Ishikawa (cell line): Measurements from ENCODE around the gene C10orf53.

Experiments
- CEBPB ChIP-seq: IDR thresholded peaks from 2 replicates; pipeline ENCODE4 v1.6.1; 2012
- CREB1 ChIP-seq: IDR thresholded peaks from 2 replicates; pipeline ENCODE4 v1.6.1; 2012; ENCODE audit warnings: low read depth
- EGR1 ChIP-seq: IDR thresholded peaks from 2 replicates; pipeline ENCODE4 v1.6.1; 2012
- EP300 ChIP-seq: IDR thresholded peaks from 2 replicates; pipeline ENCODE4 v1.6.1; 2012; ENCODE audit warnings: borderline replicate concordance
- FOXM1 ChIP-seq: IDR thresholded peaks from 2 replicates; pipeline ENCODE4 v1.6.1; 2012; ENCODE audit warnings: low read depth, borderline replicate concordance
- NFIC ChIP-seq: IDR thresholded peaks from 2 replicates; pipeline ENCODE4 v1.6.1; 2012
- RAD21 ChIP-seq: IDR thresholded peaks from 2 replicates; pipeline ENCODE4 v1.6.1; 2012; ENCODE audit warnings: low read depth
- TAF1 ChIP-seq: IDR thresholded peaks from 2 replicates; pipeline ENCODE4 v1.6.1; 2012; ENCODE audit warnings: low read depth, mild to moderate bottlenecking
- TCF12 ChIP-seq: IDR thresholded peaks from 2 replicates; pipeline ENCODE4 v1.6.1; 2012; ENCODE audit warnings: low read depth
- TEAD4 ChIP-seq: IDR thresholded peaks from 2 replicates; pipeline ENCODE4 v1.6.1; 2012
- YY1 ChIP-seq: IDR thresholded peaks from 2 replicates; pipeline ENCODE4 v1.6.1; 2012; ENCODE audit warnings: low read depth
- ZBTB7A ChIP-seq: IDR thresholded peaks from 2 replicates; pipeline ENCODE4 v1.6.1; 2012; ENCODE audit warnings: low read depth
- TF ChIP-seq, protein P1 (sequence below): IDR thresholded peaks from 2 replicates; pipeline ENCODE4 v1.6.1; 2012
- TF ChIP-seq, protein P2 (sequence below): IDR thresholded peaks from 2 replicates; pipeline ENCODE4 v1.6.1; 2012
- TF ChIP-seq, protein P3 (sequence below): IDR thresholded peaks from 2 replicates; pipeline ENCODE4 v1.6.1; 2012; ENCODE audit warnings: low read depth, mild to moderate bottlenecking

C10orf53 gene

DNA sequence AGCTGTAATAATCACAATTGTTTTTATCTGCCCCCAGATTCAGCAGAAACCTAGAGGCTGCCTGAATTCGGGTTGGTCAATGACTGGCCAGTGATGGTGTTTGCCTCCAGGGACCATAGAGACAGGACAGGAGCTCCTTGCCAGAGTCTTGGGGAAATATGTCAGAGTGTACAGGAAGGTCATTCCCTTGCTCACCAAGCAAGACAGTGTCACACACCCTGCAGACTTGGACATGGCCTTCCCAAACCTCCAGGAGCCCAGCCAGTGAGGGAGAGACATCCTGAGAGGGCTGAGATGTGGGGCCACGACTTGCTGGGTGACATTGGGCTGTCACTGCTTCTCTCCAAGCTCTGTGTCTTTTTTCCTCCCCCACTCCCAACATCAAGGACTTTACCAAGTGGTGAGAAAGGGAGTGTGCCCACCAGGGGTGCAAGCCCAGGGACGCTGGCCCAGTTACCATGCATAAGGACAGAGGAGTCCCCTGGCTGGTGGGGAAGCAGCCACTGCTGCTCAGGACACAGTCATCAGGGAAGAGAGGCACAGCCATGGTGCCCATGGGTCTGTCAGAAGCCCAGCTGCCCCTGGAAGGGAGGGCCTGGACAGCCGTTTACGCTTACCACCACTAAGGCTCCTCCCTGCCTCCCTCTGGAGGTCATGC lies 25.3 kb upstream of the C10orf53 start:
- no peak for TF ChIP-seq TEAD4
- TF ChIP-seq EGR1: no peak
- no peak for TF ChIP-seq ZBTB7A
- TF ChIP-seq, protein P1, sequence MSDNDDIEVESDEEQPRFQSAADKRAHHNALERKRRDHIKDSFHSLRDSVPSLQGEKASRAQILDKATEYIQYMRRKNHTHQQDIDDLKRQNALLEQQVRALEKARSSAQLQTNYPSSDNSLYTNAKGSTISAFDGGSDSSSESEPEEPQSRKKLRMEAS: no peak
- TF ChIP-seq, protein P2, sequence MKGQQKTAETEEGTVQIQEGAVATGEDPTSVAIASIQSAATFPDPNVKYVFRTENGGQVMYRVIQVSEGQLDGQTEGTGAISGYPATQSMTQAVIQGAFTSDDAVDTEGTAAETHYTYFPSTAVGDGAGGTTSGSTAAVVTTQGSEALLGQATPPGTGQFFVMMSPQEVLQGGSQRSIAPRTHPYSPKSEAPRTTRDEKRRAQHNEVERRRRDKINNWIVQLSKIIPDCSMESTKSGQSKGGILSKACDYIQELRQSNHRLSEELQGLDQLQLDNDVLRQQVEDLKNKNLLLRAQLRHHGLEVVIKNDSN: no peak

DNA sequence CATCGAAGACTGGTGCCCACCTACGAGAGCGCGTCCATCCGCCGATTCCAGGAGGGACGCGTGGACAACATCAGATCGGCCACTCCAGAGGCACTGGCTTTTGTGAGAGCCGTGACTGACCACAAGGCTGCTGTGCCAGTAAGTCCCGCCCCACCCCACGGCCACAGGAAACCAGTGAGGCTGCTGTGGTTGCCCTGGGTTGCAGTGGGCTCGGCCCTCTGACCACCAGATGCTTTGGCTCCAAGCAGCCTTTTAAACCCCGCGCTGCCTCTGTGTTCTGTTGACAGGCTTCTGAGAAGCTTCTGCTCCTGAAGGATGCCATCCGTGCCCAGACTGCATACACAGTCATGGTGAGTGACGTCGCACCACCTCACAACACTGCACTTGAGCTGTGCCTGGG lies 24.4 kb upstream of the C10orf53 start:
- TF ChIP-seq TCF12: no peak
- TF ChIP-seq EGR1: no peak
- no peak for TF ChIP-seq RAD21
- no peak for TF ChIP-seq YY1
- TF ChIP-seq, protein P1: no peak
- no peak for TF ChIP-seq TAF1
- TF ChIP-seq CEBPB: no peak
- no peak for TF ChIP-seq ZBTB7A
- TF ChIP-seq EP300: no peak
- TF ChIP-seq TEAD4: no peak

DNA sequence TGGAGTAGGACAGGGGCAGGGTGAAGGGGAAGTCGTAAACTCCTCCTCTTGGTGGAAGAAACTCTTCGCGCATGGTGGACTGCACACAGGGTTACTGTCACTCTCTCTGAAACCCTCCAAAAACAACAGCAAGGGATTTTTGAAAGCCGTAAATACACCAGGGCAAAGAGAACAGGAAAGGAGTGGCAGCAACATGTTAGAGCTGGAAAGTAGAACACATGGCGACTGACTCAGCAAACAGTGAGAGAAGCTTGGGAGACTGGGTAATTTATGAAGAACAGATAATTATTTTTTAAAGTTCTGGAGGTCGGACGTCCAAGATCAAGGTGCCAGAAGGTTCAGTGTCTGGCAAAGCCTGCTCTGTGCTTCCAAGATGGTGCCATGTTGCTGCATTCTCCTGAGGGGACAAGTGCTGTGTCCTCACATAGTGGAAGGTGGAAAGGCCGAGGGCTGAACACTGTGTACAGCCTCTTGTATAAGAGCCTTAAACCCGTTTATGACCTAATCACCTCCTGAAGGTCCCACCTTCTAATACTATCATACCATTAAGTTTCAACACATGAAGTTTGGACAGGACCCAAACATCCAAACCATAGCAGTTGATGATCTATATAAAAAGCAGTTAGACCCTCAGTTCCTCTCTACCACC lies 22.5 kb upstream of the C10orf53 start:
- TF ChIP-seq EP300: no peak
- TF ChIP-seq, protein P3, sequence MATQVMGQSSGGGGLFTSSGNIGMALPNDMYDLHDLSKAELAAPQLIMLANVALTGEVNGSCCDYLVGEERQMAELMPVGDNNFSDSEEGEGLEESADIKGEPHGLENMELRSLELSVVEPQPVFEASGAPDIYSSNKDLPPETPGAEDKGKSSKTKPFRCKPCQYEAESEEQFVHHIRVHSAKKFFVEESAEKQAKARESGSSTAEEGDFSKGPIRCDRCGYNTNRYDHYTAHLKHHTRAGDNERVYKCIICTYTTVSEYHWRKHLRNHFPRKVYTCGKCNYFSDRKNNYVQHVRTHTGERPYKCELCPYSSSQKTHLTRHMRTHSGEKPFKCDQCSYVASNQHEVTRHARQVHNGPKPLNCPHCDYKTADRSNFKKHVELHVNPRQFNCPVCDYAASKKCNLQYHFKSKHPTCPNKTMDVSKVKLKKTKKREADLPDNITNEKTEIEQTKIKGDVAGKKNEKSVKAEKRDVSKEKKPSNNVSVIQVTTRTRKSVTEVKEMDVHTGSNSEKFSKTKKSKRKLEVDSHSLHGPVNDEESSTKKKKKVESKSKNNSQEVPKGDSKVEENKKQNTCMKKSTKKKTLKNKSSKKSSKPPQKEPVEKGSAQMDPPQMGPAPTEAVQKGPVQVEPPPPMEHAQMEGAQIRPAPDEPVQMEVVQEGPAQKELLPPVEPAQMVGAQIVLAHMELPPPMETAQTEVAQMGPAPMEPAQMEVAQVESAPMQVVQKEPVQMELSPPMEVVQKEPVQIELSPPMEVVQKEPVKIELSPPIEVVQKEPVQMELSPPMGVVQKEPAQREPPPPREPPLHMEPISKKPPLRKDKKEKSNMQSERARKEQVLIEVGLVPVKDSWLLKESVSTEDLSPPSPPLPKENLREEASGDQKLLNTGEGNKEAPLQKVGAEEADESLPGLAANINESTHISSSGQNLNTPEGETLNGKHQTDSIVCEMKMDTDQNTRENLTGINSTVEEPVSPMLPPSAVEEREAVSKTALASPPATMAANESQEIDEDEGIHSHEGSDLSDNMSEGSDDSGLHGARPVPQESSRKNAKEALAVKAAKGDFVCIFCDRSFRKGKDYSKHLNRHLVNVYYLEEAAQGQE: no peak
- TF ChIP-seq TEAD4: no peak
- no peak for TF ChIP-seq TCF12
- TF ChIP-seq CEBPB: no peak
- TF ChIP-seq RAD21: no peak
- no peak for TF ChIP-seq NFIC
- TF ChIP-seq YY1: no peak
- no peak for TF ChIP-seq CREB1
- TF ChIP-seq TAF1: no peak
- TF ChIP-seq EGR1: no peak
- TF ChIP-seq ZBTB7A: no peak
- TF ChIP-seq, protein P1: no peak
- TF ChIP-seq FOXM1: no peak
- TF ChIP-seq, protein P2: no peak

DNA sequence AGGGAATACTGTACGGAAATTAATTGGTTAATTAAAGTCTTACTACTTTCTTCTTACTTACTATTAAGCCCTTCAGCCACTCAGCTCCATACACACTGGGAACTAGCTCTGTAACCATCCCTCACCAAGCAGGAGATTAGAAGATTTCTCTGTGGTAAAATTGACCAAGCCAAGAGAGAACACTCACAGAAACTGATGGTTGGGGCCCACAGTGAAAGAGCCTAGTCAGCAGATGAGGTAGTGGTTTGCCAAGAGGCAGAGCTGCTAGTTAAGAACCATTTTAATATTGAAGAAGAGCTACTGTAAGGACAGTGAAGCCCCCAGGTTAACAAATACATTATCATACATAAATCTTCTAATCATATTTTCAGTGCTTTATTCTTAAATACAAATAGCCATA lies 21.8 kb upstream of the C10orf53 start:
- no peak for TF ChIP-seq NFIC
- no peak for TF ChIP-seq EP300
- TF ChIP-seq ZBTB7A: no peak
- no peak for TF ChIP-seq CREB1
- TF ChIP-seq TAF1: no peak
- TF ChIP-seq YY1: no peak
- no peak for TF ChIP-seq FOXM1
- no peak for TF ChIP-seq TCF12
- TF ChIP-seq, protein P1: no peak

DNA sequence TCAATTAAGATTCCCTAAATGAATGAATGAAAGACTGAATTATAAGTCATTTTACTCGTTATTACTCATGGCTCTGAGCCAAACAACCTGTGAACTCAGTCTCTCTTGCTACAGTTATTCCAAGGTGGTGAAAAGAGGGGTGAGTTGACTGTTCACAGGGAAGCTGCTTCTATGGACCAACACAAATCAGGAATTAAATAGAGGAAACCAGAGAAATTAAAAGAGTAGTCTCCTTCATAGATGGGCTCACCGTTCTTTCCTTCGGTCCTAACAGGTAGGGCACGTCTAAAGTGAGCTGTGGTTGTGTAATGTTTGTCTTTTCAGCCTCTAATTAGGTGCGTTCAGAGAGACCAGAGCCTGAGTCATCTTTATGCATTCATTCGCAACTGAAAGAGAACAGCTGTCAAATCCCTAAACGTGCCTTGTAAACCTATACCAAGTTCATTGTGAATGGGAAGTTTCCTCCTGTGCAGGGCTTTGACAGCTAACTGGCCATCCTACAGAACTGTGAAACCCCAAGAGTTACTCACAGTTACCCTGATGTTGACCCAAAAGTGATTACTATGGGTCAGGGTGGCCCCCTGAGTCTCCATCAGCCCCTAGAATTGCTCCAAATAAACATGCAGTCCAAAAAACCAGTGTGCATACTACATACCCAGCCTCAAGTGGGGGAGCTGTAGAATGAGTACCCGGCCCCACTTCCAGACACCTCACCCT lies 18.2 kb upstream of the C10orf53 start:
- TF ChIP-seq EP300 (no peak), RAD21 (no peak), TAF1 (no peak), ZBTB7A (no peak), CREB1 (no peak), TCF12 (no peak), TEAD4 (no peak), NFIC (no peak), EGR1 (no peak), CEBPB (no peak), YY1 (no peak)
- TF ChIP-seq, protein P1: no peak
- TF ChIP-seq, protein P3: no peak
- TF ChIP-seq, protein P2: no peak
